OCI-LY1 (cell line): ENCODE measurements around the gene MRPL24.

Experiments
- EZH2 ChIP-seq: fragments of 200-600 bp; sonication (generic), shearing (Covaris generic); IDR thresholded peaks from 2 replicates; pipeline ENCODE4 v1.8.0; 2017; ENCODE audit warnings: borderline replicate concordance, mixed run types, mild to moderate bottlenecking, antibody characterized with exemption, low read length, moderate library complexity, mixed read lengths
- TF ChIP-seq, protein P1 (sequence below): fragments of 200-600 bp; sonication (generic), shearing (Covaris generic); IDR thresholded peaks from 2 replicates; pipeline ENCODE4 v1.5.1; 2017; ENCODE audit warnings: mild to moderate bottlenecking, antibody characterized with exemption, low read length, moderate library complexity, mixed read lengths

DNA sequence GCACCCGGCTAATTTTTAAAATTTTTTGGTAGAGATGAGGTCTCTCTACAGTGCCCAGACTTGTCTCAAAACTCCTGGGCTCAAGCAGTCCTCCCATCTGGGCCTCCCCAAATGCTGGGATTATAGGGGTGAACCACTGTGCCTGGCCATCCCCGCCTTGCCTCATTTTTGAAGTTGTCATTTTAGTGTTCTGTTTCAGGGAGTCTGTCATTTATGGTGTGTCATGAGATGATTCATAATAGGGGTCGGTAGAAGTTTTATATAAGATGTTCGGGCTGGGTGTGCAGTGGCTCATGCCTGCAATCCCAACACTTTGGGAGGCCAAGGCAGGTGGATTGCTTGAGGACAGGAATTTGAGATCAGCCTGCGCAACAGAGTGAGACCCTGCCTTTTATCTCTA lies 34.9 kb upstream of the MRPL24 start:
- TF ChIP-seq, protein P1, sequence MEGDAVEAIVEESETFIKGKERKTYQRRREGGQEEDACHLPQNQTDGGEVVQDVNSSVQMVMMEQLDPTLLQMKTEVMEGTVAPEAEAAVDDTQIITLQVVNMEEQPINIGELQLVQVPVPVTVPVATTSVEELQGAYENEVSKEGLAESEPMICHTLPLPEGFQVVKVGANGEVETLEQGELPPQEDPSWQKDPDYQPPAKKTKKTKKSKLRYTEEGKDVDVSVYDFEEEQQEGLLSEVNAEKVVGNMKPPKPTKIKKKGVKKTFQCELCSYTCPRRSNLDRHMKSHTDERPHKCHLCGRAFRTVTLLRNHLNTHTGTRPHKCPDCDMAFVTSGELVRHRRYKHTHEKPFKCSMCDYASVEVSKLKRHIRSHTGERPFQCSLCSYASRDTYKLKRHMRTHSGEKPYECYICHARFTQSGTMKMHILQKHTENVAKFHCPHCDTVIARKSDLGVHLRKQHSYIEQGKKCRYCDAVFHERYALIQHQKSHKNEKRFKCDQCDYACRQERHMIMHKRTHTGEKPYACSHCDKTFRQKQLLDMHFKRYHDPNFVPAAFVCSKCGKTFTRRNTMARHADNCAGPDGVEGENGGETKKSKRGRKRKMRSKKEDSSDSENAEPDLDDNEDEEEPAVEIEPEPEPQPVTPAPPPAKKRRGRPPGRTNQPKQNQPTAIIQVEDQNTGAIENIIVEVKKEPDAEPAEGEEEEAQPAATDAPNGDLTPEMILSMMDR: no peak
- TF ChIP-seq EZH2: no peak
